Right ventricle myocardium superior (tissue), 1 donor: ENCODE data around the gene CYP1A1. TPM values are rescaled to one million over a fixed set of nuclear protein-coding genes. Genes with fewer than 3 reads are reported as not detected.

ENCODE experiments used
- ATAC-seq: fragments of 200-7000 bp; cut with Tn5 transposase; one replicate; pipeline ENCODE4 v1.9.1; 2020; ENCODE audit warnings: mild to moderate bottlenecking; ENCODE audit not compliant: poor library complexity
- DNase-seq: peaks from one replicate; pipeline ENCODE4 v3.0.0-alpha.2; 2020
- intact Hi-C: fragments of 100-400 bp; cut with DNase I; formaldehyde crosslinking; loops from one replicate; pipeline ENCODE4 v1.11.2; 2022
- long read RNA-seq: library from polyadenylated mRNA; unstranded; transcript quantifications from one replicate; pipeline ENCODE4 v2.0.0, GENCODE V29; 2021
- total RNA-seq: library from RNA; stranded (reverse); fragmentation: NEBNext Ultra II Directional; extraction: Animal tissue kit (Norgen Biotek cat#: 25700); gene quantifications from one replicate; pipeline ENCODE4 v1.2.1, GENCODE V29; 2021
- donor health status: DM: no; HTN: yes; CAD: no; lungs with severe emphysema.

The CYP1A1 gene
- 0.30 TPM for total RNA-seq
- long read RNA-seq: 0 reads

- ATAC-seq (peak; percentile 68), DNase-seq (peak; percentile 52)
- intact Hi-C loops: no loop called here
These were observed at the start of gene CYP1A1 for GRCh38 chr15:74725225-74725774. Gene CYP1A1, minus strand, starts transcription at chr15:74725528. Its CDS starts 2,431 bp downstream, at chr15:74723097.

GRCh38 chr15:74773731-74774252 lies 48.5 kb upstream of the CYP1A1 start:
- ATAC-seq: no peak
- intact Hi-C loops: loop anchor here (10.0 kb wide), 1 partner anchor 121 kb away; the partner anchor contains the start of gene MPI
- DNase-seq: no peak

GRCh38 chr15:74773329-74773728 lies 48.0 kb upstream of the CYP1A1 start:
- ATAC-seq (no peak), DNase-seq (no peak)
- intact Hi-C loops: loop anchor here (10.0 kb wide), 1 partner anchor 121 kb away; the partner anchor contains the start of gene MPI

DNA sequence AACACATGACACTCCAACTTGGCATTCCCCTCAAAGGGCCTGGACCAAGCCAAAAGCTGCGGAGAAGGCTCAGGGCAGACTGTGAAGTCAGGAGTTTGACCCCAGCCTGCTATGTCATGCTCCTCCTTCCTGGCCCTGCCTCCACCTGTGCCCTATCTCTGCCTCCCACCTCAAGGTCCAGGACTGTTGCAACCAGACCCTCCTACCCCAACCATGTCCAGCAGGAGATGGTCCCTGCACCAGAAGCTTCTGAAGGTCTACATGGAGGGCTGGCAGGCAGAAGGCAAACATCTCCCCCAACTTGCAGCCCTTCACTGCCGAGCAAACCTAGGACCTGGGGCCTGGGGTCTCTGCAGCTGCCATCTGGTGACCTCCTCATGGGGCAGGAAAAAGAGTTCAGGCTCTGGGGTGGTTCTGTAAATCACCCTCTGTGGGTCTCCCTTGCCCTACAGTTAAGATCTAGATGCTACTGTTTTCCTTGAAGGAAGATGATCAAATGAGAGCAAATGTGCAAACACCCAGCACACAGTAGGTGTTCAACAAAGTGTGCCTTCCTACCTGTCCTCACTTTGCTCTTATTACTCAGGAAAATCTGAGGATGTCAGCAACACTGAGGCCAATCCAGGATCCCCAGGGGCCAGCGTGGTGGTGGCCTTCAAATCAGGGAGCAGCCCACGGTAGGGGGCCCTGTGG lies 45.0 kb upstream of the CYP1A1 start:
- no peak for ATAC-seq
- no peak for DNase-seq

GRCh38 chr15:74769463-74770025 lies 44.2 kb upstream of the CYP1A1 start:
- intact Hi-C loops: loop anchor here (2.0 to 10.0 kb wide), 4 partner anchors 125 to 392 kb away; partner anchors contain the start of gene MPI
- DNase-seq: no peak
- no peak for ATAC-seq

More for the DNA sequence above, 45.0 kb upstream of the CYP1A1 start:
- intact Hi-C loops: loop anchor here (2.0 to 10.0 kb wide), 2 partner anchors 124 to 180 kb away; partner anchors contain the start of gene MPI

DNA sequence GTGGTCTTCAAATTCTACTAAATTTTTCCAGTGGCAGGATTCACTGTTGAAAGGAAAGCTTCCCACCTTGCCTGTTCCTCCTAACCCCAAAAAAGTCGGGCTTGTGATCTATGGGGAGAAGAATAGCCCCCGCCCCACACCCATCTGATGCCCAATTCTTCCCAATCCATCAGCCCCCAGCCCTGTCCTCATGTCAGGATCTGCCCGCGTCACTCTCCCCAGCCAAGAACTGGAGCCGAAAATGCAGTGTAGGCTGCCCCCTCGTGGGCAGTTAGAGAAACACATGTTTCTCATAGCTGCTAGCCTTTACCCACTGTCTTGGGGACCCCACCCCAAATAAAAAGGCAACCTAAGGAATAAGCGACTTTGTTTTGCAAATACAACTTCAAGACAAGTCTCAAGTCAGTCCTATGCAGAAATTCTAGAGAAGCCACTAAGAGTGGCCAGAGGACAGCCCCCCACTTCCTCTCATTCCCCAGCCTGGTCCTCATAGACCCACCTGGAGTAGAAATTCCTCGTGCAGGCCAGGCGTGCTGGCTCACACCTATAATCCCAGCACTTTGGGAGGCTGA lies 43.5 kb upstream of the CYP1A1 start:
- ATAC-seq: peak; percentile 62
- intact Hi-C loops: loop anchor here (2.0 to 5.0 kb wide), 2 partner anchors 134 to 392 kb away; no protein-coding TSS in a partner anchor
- peak; percentile 69 for DNase-seq

GRCh38 chr15:74768099-74768770 lies 42.9 kb upstream of the CYP1A1 start:
- intact Hi-C loops: loop anchor here (2.0 to 5.0 kb wide), 2 partner anchors 133 to 391 kb away; no protein-coding TSS in a partner anchor
- no peak for DNase-seq
- no peak for ATAC-seq

- DNase-seq: no peak
- ATAC-seq: no peak
- intact Hi-C loops: loop anchor here (2.0 to 5.0 kb wide), 2 partner anchors 133 to 390 kb away; no protein-coding TSS in a partner anchor
These were observed 42.1 kb upstream of the CYP1A1 start for GRCh38 chr15:74767167-74768098.

- DNase-seq (no peak), ATAC-seq (no peak)
- intact Hi-C loops: no loop called here
These were observed 38.1 kb upstream of the CYP1A1 start for GRCh38 chr15:74763416-74763815.

DNA sequence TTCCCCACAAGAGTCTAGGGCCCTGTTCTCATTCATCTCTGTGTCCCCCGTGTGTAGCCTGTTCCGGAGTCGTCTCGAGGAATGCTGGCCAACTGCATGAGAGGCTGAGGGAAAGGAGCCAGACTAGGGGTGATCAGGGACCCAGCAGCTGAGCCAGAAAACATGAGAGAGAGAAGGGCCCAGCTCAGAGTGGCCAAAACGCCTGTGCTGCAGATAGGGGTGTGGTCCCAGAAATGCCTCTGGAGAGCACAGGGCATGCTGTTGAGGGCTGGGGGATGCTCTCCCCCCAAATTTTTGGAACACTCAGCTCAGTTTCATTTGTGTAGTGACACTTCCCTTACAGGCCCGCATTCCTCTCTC lies 37.4 kb upstream of the CYP1A1 start:
- DNase-seq: no peak
- intact Hi-C loops: no loop called here
- ATAC-seq: peak; percentile 52

DNA sequence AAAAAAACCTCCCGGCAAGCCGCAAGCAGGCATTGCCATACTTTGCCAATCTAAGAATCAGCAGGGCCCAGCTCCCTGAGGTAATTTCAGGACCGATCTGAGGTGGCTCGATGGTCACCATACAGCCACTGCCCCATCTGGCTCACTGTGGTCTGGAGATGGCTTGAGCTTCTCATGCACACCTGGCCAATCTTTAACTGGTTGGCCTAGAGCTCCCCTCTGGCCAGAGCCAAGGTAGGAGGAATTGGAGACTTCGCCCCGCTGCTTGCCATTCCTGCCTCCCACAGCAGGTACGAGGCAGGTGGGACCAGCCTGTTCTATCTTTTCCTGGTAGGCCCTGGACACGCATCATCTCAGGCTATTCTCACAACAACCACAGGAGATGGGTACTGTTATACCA lies 33.4 kb upstream of the CYP1A1 start:
- no peak for DNase-seq
- intact Hi-C loops: no loop called here
- no peak for ATAC-seq

DNA sequence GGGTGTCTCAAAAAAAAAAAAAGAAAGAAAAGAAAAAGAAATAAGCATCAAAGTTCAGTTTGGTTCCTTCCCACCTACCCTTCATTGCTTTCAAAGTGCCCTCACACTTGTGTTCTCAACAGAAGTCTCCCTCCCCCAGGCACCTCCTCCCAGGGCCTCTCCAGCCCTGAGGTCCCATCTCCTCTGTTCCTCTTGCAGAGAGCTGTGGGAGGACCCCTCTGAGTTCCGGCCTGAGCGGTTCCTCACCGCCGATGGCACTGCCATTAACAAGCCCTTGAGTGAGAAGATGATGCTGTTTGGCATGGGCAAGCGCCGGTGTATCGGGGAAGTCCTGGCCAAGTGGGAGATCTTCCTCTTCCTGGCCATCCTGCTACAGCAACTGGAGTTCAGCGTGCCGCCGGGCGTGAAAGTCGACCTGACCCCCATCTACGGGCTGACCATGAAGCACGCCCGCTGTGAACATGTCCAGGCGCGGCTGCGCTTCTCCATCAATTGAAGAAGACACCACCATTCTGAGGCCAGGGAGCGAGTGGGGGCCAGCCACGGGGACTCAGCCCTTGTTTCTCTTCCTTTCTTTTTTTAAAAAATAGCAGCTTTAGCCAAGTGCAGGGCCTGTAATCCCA lies 29.4 kb upstream of the CYP1A1 start:
- ATAC-seq (no peak), DNase-seq (no peak)
- intact Hi-C loops: no loop called here

GRCh38 chr15:74752531-74752930 lies 27.2 kb upstream of the CYP1A1 start:
- intact Hi-C loops: no loop called here
- ATAC-seq (no peak), DNase-seq (no peak)

- no peak for ATAC-seq
- DNase-seq: no peak
- intact Hi-C loops: no loop called here
These were observed 26.7 kb upstream of the CYP1A1 start for GRCh38 chr15:74752011-74752410.

DNA sequence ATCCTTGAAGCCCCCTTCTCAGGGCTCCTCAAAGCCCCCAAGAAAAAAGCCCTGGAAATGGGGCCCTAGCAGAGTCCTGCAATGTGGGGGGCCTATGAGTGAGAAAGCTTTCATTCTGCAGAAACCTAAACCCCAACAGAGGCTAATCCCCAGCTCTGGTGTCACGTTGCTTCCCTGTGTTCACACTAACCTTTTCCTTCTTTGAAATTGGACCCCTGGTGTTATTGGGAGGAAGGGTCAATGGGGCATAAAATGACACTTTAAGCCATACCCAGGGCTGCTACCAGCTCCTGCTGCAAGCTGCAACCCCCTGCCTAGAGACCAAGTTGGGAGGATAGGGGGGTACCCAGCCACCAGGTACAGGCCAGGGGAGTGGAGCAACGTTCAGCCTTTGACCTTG lies 25.4 kb upstream of the CYP1A1 start:
- intact Hi-C loops: no loop called here

GRCh38 chr15:74749832-74750231 lies 24.5 kb upstream of the CYP1A1 start:
- ATAC-seq (no peak), DNase-seq (no peak)
- intact Hi-C loops: no loop called here

More for the DNA sequence above, 25.4 kb upstream of the CYP1A1 start:
- ATAC-seq (no peak), DNase-seq (no peak)

DNA sequence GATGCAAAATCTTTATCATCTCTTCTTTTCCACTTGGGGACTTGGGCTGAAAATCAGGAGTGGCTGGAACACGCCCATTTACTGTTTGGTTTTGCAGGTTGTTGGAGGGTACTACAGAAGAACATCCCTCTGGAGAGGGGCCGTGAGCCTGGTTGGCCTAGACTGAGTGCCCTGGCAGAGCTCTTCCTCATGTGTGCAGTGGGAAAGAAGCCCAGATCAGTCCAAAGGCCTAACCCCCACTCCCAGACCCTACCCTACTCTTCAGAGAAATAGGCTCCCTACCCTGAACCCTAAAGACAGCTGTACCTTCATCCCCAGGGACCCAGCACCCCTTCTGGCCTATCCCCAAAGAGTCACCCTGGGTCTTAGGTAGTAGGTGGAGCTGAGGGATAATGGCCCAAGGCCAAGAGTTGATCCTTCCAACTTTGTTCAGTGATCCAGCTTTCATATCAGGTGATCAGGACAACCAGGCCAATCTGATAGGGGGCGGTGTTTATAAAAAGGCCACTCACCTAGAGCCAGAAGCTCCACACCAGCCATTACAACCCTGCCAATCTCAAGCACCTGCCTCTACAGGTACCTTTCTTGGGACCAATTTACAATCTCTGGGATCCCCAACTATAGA lies 23.1 kb upstream of the CYP1A1 start, which contains the start of gene CYP1A2:
CYP1A2 (plus strand) TSS at position 524 of the 625 bp plus-strand sequence. CDS start 894 bp downstream, outside the sequence.
- no peak for DNase-seq
- no peak for ATAC-seq
- intact Hi-C loops: no loop called here
